Measurements from ENCODE around the gene ELMO1.

The ELMO1 gene

DNA sequence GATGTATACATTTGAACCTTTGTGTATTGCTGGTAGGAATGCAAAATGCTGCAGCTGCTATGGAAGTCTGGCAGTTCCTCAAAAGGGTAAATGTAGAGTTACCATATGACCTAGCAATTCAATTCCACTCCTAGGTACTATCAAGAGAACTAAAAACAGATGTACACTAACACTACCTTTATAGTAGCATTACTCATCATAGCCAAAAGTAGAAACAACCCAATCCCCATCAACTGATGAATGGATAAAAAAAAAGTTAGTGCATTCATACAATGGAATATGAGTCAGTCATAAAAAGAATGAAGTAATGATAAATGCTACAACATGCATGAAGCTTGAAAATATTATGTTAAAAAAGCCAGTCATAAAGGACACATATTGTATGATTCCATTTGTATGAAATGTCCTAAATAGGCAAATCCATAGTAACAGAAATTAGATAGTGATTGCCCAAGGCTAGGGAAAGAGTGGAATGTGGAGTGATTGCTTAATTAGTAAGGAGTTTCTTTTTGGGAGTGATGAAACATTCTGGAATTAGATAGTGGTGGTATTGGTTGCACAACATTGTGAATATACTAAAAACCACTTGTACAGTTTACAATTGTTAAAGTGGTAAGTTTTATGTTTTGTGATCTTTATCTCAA, 628.0 kb downstream of the ELMO1 start:
- DNase-seq: no peak

DNA sequence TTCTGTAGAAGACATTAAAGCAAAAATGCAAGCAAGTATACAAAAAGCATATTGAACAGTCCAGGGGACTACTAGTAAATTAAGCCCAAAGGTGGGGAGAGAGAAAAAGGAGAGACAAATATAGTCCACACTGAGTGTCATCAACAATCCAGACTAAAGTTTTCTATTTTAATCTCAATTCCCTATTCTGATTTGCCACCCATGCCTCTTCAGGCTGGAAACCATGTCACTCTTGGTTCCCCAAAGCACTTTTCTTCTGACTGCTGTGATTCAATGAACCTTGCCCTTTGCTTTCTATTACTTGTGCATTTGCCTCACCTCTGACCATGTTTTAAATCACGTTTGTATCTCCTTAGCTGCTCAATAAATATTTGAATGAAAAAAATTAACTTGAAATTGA, 629.0 kb downstream of the ELMO1 start:
- DNase-seq: no peak

DNA sequence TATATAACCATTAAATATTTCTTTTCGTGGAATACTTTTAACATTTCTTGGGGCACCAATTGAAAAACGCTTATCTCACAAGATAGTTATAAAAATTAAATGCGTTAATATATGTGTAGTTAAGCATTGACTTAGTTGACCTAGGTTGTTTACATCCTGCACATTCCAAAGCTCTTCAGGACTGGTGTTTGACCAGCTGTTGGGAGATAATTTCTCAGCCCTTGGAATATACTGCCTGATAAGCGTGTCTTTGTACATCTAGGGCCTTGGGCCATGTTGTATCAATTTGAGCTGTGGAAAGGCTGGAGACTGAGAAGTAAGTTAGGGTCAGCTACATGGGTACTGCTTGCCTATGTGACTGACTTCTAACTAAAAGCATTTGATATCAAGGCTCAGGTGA, 634.4 kb downstream of the ELMO1 start:
- no peak for DNase-seq

DNA sequence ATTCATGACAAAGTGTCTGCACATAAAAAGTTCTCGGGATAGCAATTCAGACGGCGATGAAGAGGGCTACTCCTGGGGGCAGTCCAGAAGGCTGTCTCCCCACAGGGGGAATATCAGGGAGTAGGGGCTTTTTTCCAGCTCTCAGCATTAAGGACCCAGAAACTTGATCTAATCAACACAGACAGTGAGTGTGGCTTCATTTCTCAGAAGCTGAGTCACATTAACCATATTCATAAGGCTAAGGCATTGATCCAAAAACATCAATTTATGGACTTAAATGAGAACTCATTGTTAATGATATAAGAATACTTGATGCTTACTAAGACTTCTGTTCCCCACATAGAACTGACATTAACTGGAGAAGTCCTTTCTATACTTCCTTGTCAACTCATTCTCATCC, 636.9 kb downstream of the ELMO1 start:
- DNase-seq: no peak

DNA sequence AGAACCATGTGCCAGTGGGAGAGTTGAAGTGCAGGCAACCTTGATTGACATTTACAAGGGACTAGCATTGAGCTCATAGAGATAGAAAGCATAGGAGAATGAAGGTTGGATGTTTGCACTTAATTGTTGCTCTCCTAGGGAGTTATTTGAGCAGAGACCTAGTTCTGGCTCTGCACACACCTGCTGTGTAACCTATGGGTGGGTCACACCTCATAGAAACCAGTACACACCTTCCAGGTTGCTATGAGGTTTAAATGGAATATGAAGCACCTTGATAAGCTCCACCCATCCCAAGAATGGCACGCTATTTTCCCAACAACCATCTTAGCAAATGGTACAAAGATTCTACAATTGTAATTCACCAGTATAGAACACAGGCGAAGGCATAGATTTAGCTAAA, 638.2 kb downstream of the ELMO1 start:
- no peak for DNase-seq

DNA sequence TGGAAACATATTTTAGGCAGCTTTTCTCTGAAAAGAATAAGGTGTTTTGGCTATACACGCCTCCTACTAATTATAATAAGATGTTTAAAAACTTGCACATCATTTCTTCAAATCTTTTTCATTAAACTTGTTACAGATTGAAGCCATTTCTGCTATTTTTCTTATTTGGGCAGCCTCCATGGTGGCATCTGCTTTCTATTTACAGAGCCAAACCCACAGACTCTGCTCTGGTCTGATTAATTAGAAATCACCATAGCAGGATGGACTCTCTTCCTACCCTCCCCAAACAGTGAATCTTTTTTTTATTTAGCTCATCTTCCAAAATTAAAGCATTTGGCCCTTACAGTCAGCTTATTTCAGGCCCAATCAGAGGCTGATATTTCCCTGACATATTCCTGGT, 638.6 kb downstream of the ELMO1 start:
- DNase-seq: no peak

DNA sequence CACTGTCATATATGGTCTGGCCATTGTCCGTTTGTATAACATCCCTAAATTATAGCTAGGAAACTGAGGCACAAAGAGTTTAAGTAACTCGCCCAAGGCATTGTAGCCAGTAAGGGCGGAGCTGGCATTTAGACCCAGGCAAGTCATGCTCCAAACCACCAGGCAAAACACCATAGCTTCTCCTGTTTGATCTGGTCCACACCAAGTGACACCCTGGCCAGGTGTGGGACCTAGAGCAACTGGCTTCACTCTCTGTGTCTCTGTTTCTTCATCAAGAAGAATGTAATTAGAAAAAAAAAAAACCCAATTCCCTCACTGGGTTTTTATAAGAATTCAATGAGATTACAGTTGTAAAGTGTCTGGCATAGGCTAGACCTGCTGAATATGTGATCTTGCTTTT, 639.2 kb downstream of the ELMO1 start:
- no peak for DNase-seq

DNA sequence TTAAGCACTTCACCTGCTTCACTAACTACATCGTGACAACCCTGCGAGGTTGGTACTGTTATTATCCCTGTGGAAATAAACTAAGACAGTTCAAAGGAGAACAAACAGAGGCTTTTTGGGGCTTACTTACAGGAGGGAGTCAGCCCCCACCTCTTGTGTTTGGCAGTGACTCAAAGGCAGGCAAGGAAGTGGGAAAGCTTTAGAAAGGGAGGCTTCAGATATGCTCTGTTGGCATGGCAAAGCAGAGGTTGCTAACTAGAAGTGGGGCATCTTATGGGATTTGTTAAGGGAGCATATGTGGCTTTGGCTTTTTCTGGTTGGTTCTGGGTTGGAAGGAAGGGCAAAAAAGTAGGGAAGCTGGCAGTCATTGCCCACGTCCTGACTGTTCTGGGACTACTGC, 639.6 kb downstream of the ELMO1 start:
- DNase-seq: no peak

DNA sequence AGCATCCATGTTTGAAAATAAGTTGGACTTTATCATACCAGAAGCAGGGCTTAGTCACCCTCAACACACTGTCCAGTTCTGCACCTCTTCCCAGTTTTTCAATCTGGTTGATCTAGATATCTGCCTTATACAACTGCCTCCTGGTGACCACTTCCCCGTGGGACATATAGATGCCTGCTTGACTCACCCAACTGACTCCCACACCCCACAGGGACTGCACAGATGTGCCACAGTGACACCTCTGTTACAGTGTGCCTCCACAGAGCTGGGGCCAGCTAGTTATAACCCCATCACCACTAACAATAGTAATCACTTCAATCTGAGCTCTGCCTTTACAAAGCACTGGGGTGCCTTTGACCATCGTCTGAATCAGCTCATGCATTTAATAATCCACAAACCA, 641.8 kb downstream of the ELMO1 start:
- no peak for DNase-seq

Data from right kidney (tissue), 1 donor.